Activated CD8-positive, alpha-beta T cell treated with anti-CD3 and anti-CD28 coated beads for 36 hours (primary cell): ENCODE measurements around the gene PRKD3. TPM values are rescaled to one million over a fixed set of nuclear protein-coding genes. Genes with fewer than 3 reads are reported as not detected.

Experiments used
- ATAC-seq: fragments of 200-7000 bp; cut with Tn5 transposase; one replicate; pipeline ENCODE4 v1.10.0; 2021; ENCODE audit warnings: mild to moderate bottlenecking, moderate library complexity
- CTCF ChIA-PET: fragments of 350-600 bp; sonication (Branson Sonifier 250); formaldehyde crosslinking; loops from one replicate; lab custom pipeline; 2021; ENCODE audit warnings: antibody characterized with exemption; lab: Charles Lee
- POLR2A ChIA-PET: fragments of 350-600 bp; sonication (Branson Sonifier 250); formaldehyde crosslinking; loops from one replicate; lab custom pipeline; 2021; ENCODE audit warnings: antibody characterized with exemption; lab: Charles Lee
- DNase-seq: peaks from one replicate; pipeline ENCODE4 v3.0.0-alpha.2; 2020
- H3K27ac Mint-ChIP-seq: one replicate; pipeline ENCODE4 v1.8.0; 2021; ENCODE audit warnings: mild to moderate bottlenecking, mixed read lengths
- H3K27me3 Mint-ChIP-seq: one replicate; pipeline ENCODE4 v1.8.0; 2021; ENCODE audit warnings: mixed read lengths
- H3K36me3 Mint-ChIP-seq: one replicate; pipeline ENCODE4 v1.8.0; 2021; ENCODE audit warnings: low read depth, mixed read lengths
- H3K4me1 Mint-ChIP-seq: one replicate; pipeline ENCODE4 v1.8.0; 2021; ENCODE audit warnings: low read depth, mixed read lengths
- H3K4me3 Mint-ChIP-seq: one replicate; pipeline ENCODE4 v1.8.0; 2021; ENCODE audit warnings: mild to moderate bottlenecking, moderate library complexity, mixed read lengths
- H3K9me3 Mint-ChIP-seq: one replicate; pipeline ENCODE4 v1.8.0; 2021; ENCODE audit warnings: mixed read lengths
- CTCF ChIP-seq: fragments of 200-600 bp; IDR thresholded peaks from one replicate; pipeline ENCODE4 v1.8.0; 2022; ENCODE audit warnings: antibody characterized with exemption, mild to moderate bottlenecking
- intact Hi-C: fragments of 100-400 bp; cut with micrococcal nuclease; formaldehyde crosslinking; loops from one replicate; pipeline ENCODE4 v1.10.0; 2022
- total RNA-seq, 2 experiments: library from RNA; stranded (reverse); gene quantifications; one replicate each; pipeline ENCODE4 v1.2.3, GENCODE V29; 2021

PRKD3 gene
- total RNA-seq, 2 experiments from 2014 or later, result 23.8 to 25.6 TPM

GRCh38 chr2:37281916-37282315 lies 42.7 kb downstream of the PRKD3 start:
- TF ChIP-seq CTCF, result no peak
- peaks cover 15% of the 10 kb centered on the region for H3K36me3 Mint-ChIP-seq
- no peak overlapping the region for H3K4me3 Mint-ChIP-seq
- H3K27me3 Mint-ChIP-seq, result no peaks in the 10 kb centered on the region
- peaks cover 5% of the 10 kb centered on the region for H3K4me1 Mint-ChIP-seq
- ATAC-seq, result no peak
- POLR2A ChIA-PET, result no interaction called here
- CTCF ChIA-PET, result interaction anchor here (0.7 kb wide), 1 partner anchor 132 kb away, joined by 3 read pairs; no protein-coding TSS in a partner anchor
- intact Hi-C loops, result no loop called here
- H3K9me3 Mint-ChIP-seq, result no peaks in the 10 kb centered on the region
- no peak overlapping the region for H3K27ac Mint-ChIP-seq
- DNase-seq, result no peak

- Mint-ChIP-seq H3K9me3 (no peaks in the 10 kb centered on the region), H3K4me3 (no peak overlapping the region), H3K27me3 (no peaks in the 10 kb centered on the region), H3K27ac (no peak overlapping the region), H3K36me3 (peaks cover 10% of the 10 kb centered on the region), H3K4me1 (peaks cover 5% of the 10 kb centered on the region)
- CTCF ChIA-PET, result interaction anchor here (1.1 kb wide), 1 partner anchor 12 kb away, joined by 3 read pairs; no protein-coding TSS in a partner anchor
- intact Hi-C loops, result no loop called here
- POLR2A ChIA-PET, result no interaction called here
- ATAC-seq (no peak), DNase-seq (no peak)
- no peak for TF ChIP-seq CTCF
Measured at GRCh38 chr2:37276291-37276690, 48.3 kb downstream of the PRKD3 start.

Other genes with a start within 250 kb of the PRKD3 start
- gene HEATR5B, start 240.5 kb downstream of the PRKD3 start, total RNA-seq, result 10 to 100 TPM; 15.2 to 18.2 TPM
- gene GPATCH11, start 240.3 kb downstream of the PRKD3 start, total RNA-seq, result 10 to 100 TPM in 1 of 2 experiments, 1 to 10 TPM in 1; 9.9 to 11.7 TPM
- gene EIF2AK2, start 167.9 kb downstream of the PRKD3 start, total RNA-seq, result 10 to 100 TPM; 43.1 to 49.3 TPM
- gene SULT6B1, start 136.2 kb downstream of the PRKD3 start, total RNA-seq, result not detected
- gene CEBPZOS, start 128.3 kb downstream of the PRKD3 start, total RNA-seq, result 10 to 100 TPM; 43.7 to 48.4 TPM
- gene CEBPZ, start 93.2 kb downstream of the PRKD3 start, total RNA-seq, result 10 to 100 TPM; 69.2 to 78.6 TPM
- 10 to 100 TPM; 18.4 to 22.5 TPM for gene NDUFAF7, start 93.2 kb downstream of the PRKD3 start, total RNA-seq
- under 1 TPM; 0.29 to 0.56 TPM for gene QPCT, start 19.8 kb upstream of the PRKD3 start, total RNA-seq